Hepatocyte (in vitro differentiated cells): ENCODE measurements around the gene IDH2. TPM values are rescaled to one million over a fixed set of nuclear protein-coding genes. Genes with fewer than 3 reads are reported as not detected.

Experiments used
- DNase-seq: peaks from one replicate; pipeline ENCODE4 v3.0.0-alpha.2; 2016; ENCODE audit warnings: low spot score
- H2AFZ ChIP-seq: fragments of 200-600 bp; sonication (generic); 2 replicates; pipeline ENCODE4 v1.6.0; 2016; ENCODE audit warnings: antibody characterized with exemption, mild to moderate bottlenecking
- H3K27ac ChIP-seq: fragments of 200-600 bp; sonication (generic); 2 replicates; pipeline ENCODE4 v1.5.1; 2016; ENCODE audit warnings: mild to moderate bottlenecking
- H3K27me3 ChIP-seq: fragments of 200-600 bp; sonication (generic); 2 replicates; pipeline ENCODE4 v1.6.1; 2016
- H3K36me3 ChIP-seq: fragments of 200-600 bp; sonication (generic); replicated peaks from 2 replicates; pipeline ENCODE4 v1.5.1; 2016; ENCODE audit warnings: low read depth; ENCODE audit not compliant: insufficient read depth
- H3K4me1 ChIP-seq: fragments of 200-600 bp; sonication (generic); 2 replicates; pipeline ENCODE4 v1.5.1; 2016; ENCODE audit warnings: mild to moderate bottlenecking, moderate library complexity; ENCODE audit not compliant: insufficient read depth
- H3K4me2 ChIP-seq: fragments of 200-600 bp; sonication (generic); 2 replicates; pipeline ENCODE4 v1.6.0; 2016
- H3K4me3 ChIP-seq: fragments of 200-600 bp; sonication (generic); 2 replicates; pipeline ENCODE4 v1.5.1; 2016; ENCODE audit warnings: mild to moderate bottlenecking
- H3K79me2 ChIP-seq: fragments of 200-600 bp; sonication (generic); 2 replicates; pipeline ENCODE4 v1.6.0; 2017; ENCODE audit warnings: mild to moderate bottlenecking
- H3K9me2 ChIP-seq: fragments of 200-600 bp; sonication (generic); replicated peaks from 2 replicates; pipeline ENCODE4 v1.6.0; 2017; ENCODE audit warnings: mild to moderate bottlenecking; ENCODE audit not compliant: insufficient read depth
- H3K9me3 ChIP-seq: fragments of 200-600 bp; sonication (generic); 2 replicates; pipeline ENCODE4 v1.5.1; 2016; ENCODE audit warnings: low read depth, mild to moderate bottlenecking
- H4K20me1 ChIP-seq: fragments of 200-600 bp; sonication (generic); 2 replicates; pipeline ENCODE4 v1.6.0; 2016; ENCODE audit warnings: mild to moderate bottlenecking; ENCODE audit not compliant: insufficient read depth, poor library complexity, severe bottlenecking
- CTCF ChIP-seq: fragments of 200-600 bp; sonication (generic); IDR thresholded peaks from 2 replicates; pipeline ENCODE4 v1.5.1; 2016; ENCODE audit warnings: antibody characterized with exemption, mild to moderate bottlenecking; ENCODE audit not compliant: poor library complexity
- EZH2 ChIP-seq: fragments of 200-600 bp; sonication (generic); IDR thresholded peaks from 2 replicates; pipeline ENCODE4 v1.6.1; 2016; ENCODE audit warnings: antibody characterized with exemption, mild to moderate bottlenecking, borderline replicate concordance
- EZH2phosphoT487 ChIP-seq: fragments of 200-600 bp; sonication (generic); IDR thresholded peaks from one replicate; pipeline ENCODE4 v1.6.1; 2018; ENCODE audit warnings: antibody characterized with exemption, mild to moderate bottlenecking, low read depth, moderate library complexity; ENCODE audit not compliant: unreplicated experiment, severe bottlenecking
- WGBS: methylation state at CpG from one replicate; pipeline ENCODE4 v1.1.6; 2016; ENCODE audit warnings: low lambda C conversion rate; ENCODE audit errors: missing lambda C conversion rate; 5-methylcytosine and 5-hydroxymethylcytosine counted together
- polyA plus RNA-seq: library from polyadenylated mRNA; unstranded; fragments of >200 nt; fragmentation: Nextera tagmentation; extraction: Ambion mirVana; gene quantifications from 2 replicates; pipeline ENCODE4 v1.2.1, GENCODE V29; 2016
- total RNA-seq: library from RNA; depleted of rRNA; stranded (reverse); fragments of >200 nt; gene quantifications from 2 replicates; pipeline ENCODE4 v1.2.3, GENCODE V29; 2014

Gene IDH2
- total and polyA plus RNA-seq, 2 experiments from 2014 or later, result 163 to 327 TPM

GRCh38 chr15:90037511-90037860, 64.8 kb downstream of the IDH2 start:
- Histone ChIP-seq H3K9me3 (no peaks in the 10 kb centered on the region), H3K27ac (peak overlapping the region; percentile 79), H3K79me2 (peaks cover 82% of the 10 kb centered on the region), H3K4me1 (peaks cover 52% of the 10 kb centered on the region), H2AFZ (no peak overlapping the region), H4K20me1 (no peaks in the 10 kb centered on the region), H3K36me3 (no peaks in the 10 kb centered on the region), H3K9me2 (no peaks in the 10 kb centered on the region), H3K4me2 (no peak overlapping the region), H3K27me3 (no peaks in the 10 kb centered on the region), H3K4me3 (no peak overlapping the region)
- TF ChIP-seq EZH2 (no peak), CTCF (no peak), EZH2phosphoT487 (no peak)
- DNase-seq, result no peak
- 91% methylated on average over 5 of the region's 5 CpGs for WGBS

GRCh38 chr15:90036806-90037510, 65.3 kb downstream of the IDH2 start:
- 85% methylated on average over 8 of the region's 11 CpGs for WGBS
- Histone ChIP-seq H3K4me1 (peaks cover 52% of the 10 kb centered on the region), H3K9me2 (no peaks in the 10 kb centered on the region), H2AFZ (no peak overlapping the region), H3K79me2 (peaks cover 82% of the 10 kb centered on the region), H4K20me1 (no peaks in the 10 kb centered on the region), H3K4me2 (no peak overlapping the region), H3K4me3 (no peak overlapping the region), H3K36me3 (no peaks in the 10 kb centered on the region), H3K27me3 (no peaks in the 10 kb centered on the region), H3K27ac (peak overlapping the region; percentile 79), H3K9me3 (no peaks in the 10 kb centered on the region)
- TF ChIP-seq EZH2phosphoT487 (no peak), EZH2 (no peak), CTCF (no peak)
- no peak for DNase-seq

GRCh38 chr15:90036343-90036742, 65.9 kb downstream of the IDH2 start:
- H3K27ac ChIP-seq, result peak overlapping the region; percentile 79

More at GRCh38 chr15:90036343-90036742, 65.9 kb downstream of the IDH2 start:
- Histone ChIP-seq H3K4me3 (no peak overlapping the region), H3K27me3 (no peaks in the 10 kb centered on the region), H3K36me3 (no peaks in the 10 kb centered on the region), H3K9me2 (no peaks in the 10 kb centered on the region), H3K79me2 (peaks cover 84% of the 10 kb centered on the region), H3K9me3 (no peaks in the 10 kb centered on the region), H4K20me1 (no peaks in the 10 kb centered on the region), H3K4me2 (no peak overlapping the region), H2AFZ (no peak overlapping the region), H3K4me1 (peaks cover 52% of the 10 kb centered on the region)
- no peak for DNase-seq
- WGBS, result 75% methylated on average over 9 of the region's 9 CpGs
- TF ChIP-seq CTCF, result no peak
- no peak for TF ChIP-seq EZH2
- TF ChIP-seq EZH2phosphoT487, result no peak
